Renal pelvis (tissue), 4 donors: ENCODE results near the gene STK24. TPM values are rescaled to one million over a fixed set of nuclear protein-coding genes. Genes with fewer than 3 reads are reported as not detected.

Source experiments
- DNase-seq: peaks from one replicate; pipeline ENCODE4 v3.0.0-alpha.2; 2013
- polyA plus RNA-seq, 3 donors: library from polyadenylated mRNA; unstranded; fragments of 120-200 nt; gene quantifications; one replicate each; pipeline ENCODE4 v1.2.1, GENCODE V29; 2013; ENCODE audit not compliant: insufficient read length in 3 of 3

STK24 gene
- polyA plus RNA-seq, 3 donors: 109 to 117 (median 115) TPM

- DNase-seq: no peak
Observed at GRCh38 chr13:98439896-98440295, 137.0 kb downstream of the STK24 start.

GRCh38 chr13:98439126-98439828 is 137.6 kb downstream of the STK24 start:
- DNase-seq: no peak

GRCh38 chr13:98438246-98439125 is 138.4 kb downstream of the STK24 start:
- DNase-seq: no peak

GRCh38 chr13:98436233-98436910 is 140.5 kb downstream of the STK24 start:
- DNase-seq: no peak

GRCh38 chr13:98435376-98435775 is 141.5 kb downstream of the STK24 start:
- DNase-seq: no peak

- DNase-seq: no peak
Observed at GRCh38 chr13:98434060-98434459, 142.8 kb downstream of the STK24 start.

- no peak for DNase-seq
Observed at GRCh38 chr13:98433654-98434053, 143.3 kb downstream of the STK24 start.

- DNase-seq: no peak
Observed at GRCh38 chr13:98432638-98433037, 144.3 kb downstream of the STK24 start.

- no peak for DNase-seq
Observed at GRCh38 chr13:98429977-98430736, 146.8 kb downstream of the STK24 start.

- no peak for DNase-seq
Observed at GRCh38 chr13:98429531-98429930, 147.4 kb downstream of the STK24 start.

GRCh38 chr13:98429081-98429480 is 147.8 kb downstream of the STK24 start:
- no peak for DNase-seq

GRCh38 chr13:98428256-98428966 is 148.5 kb downstream of the STK24 start:
- no peak for DNase-seq

- DNase-seq: no peak
Observed at GRCh38 chr13:98427331-98427995, 149.4 kb downstream of the STK24 start.

GRCh38 chr13:98423417-98423816 is 153.5 kb downstream of the STK24 start:
- no peak for DNase-seq

GRCh38 chr13:98422046-98422445 is 154.9 kb downstream of the STK24 start:
- DNase-seq: no peak

GRCh38 chr13:98420554-98421175 is 156.2 kb downstream of the STK24 start:
- no peak for DNase-seq

- DNase-seq: no peak
Observed at GRCh38 chr13:98419786-98420553, 156.9 kb downstream of the STK24 start.

- DNase-seq: peak; percentile 52
Observed at GRCh38 chr13:98416408-98416807, 160.5 kb downstream of the STK24 start.
